Measurements from ENCODE around the gene OSCP1.
"Not testable (repeated sequence)": the region's sequence is repeated elsewhere in the genome, so short reads cannot be mapped to it uniquely, and the experiment has no call there.

OSCP1 gene

GRCh38 chr1:36481771-36482723 is 31.8 kb upstream of the OSCP1 start:
- Histone ChIP-seq H3K4me3 (ENCODE audit: low read depth in 1 of 2, low read length in 1 of 2) (peak overlapping the region; percentile 88 to 100), H3K27ac (peak overlapping the region; percentile 92), H3K4me1 (ENCODE audit: control insufficient read depth in 1 of 2, insufficient read depth in 1 of 2, low read depth in 1 of 2, low read length in 1 of 2) (peaks cover 84 to 93% of the 10 kb centered on the region in 2 experiments), H3K36me3 (peaks cover 46% of the 10 kb centered on the region), H3K27me3 (no peaks in the 10 kb centered on the region), H3K9me3 (no peaks in the 10 kb centered on the region)
- TF ChIP-seq, protein P1, sequence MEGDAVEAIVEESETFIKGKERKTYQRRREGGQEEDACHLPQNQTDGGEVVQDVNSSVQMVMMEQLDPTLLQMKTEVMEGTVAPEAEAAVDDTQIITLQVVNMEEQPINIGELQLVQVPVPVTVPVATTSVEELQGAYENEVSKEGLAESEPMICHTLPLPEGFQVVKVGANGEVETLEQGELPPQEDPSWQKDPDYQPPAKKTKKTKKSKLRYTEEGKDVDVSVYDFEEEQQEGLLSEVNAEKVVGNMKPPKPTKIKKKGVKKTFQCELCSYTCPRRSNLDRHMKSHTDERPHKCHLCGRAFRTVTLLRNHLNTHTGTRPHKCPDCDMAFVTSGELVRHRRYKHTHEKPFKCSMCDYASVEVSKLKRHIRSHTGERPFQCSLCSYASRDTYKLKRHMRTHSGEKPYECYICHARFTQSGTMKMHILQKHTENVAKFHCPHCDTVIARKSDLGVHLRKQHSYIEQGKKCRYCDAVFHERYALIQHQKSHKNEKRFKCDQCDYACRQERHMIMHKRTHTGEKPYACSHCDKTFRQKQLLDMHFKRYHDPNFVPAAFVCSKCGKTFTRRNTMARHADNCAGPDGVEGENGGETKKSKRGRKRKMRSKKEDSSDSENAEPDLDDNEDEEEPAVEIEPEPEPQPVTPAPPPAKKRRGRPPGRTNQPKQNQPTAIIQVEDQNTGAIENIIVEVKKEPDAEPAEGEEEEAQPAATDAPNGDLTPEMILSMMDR (IDR thresholded peaks at IDR 0.05): no peak

DNA sequence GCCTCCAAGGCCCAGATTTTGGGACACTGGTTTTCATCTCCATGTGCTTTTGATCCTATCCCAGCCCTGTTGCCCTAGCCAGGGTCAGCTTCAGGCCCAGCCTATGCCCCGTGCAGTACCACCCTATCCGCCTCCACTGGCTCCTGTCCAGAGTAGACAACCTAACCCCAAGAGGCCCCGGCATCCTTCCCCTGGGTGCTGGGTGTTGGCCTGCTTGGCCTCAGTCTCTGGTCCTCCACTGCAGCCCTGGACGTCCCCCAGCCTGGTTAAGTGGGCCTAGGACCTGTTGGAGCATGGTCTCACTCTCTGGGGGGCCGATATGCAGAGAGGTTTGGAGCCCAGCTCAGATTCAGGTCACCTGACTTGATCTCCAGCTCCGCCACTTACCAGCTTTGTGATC is 30.8 kb upstream of the OSCP1 start:
- peaks cover 56% of the 10 kb centered on the region for H3K36me3 ChIP-seq
- no peaks in the 10 kb centered on the region for H3K9me3 ChIP-seq
- H3K27me3 ChIP-seq: no peaks in the 10 kb centered on the region
- peak overlapping the region; percentile 88 to 100 for H3K4me3 ChIP-seq (ENCODE audit: low read depth in 1 of 2, low read length in 1 of 2)
- H3K27ac ChIP-seq: peak overlapping the region; percentile 92
- H3K4me1 ChIP-seq (ENCODE audit: control insufficient read depth in 1 of 2, insufficient read depth in 1 of 2, low read depth in 1 of 2, low read length in 1 of 2): peaks cover 78 to 92% of the 10 kb centered on the region in 2 experiments
- TF ChIP-seq, protein P1 (IDR thresholded peaks at IDR 0.05): no peak

DNA sequence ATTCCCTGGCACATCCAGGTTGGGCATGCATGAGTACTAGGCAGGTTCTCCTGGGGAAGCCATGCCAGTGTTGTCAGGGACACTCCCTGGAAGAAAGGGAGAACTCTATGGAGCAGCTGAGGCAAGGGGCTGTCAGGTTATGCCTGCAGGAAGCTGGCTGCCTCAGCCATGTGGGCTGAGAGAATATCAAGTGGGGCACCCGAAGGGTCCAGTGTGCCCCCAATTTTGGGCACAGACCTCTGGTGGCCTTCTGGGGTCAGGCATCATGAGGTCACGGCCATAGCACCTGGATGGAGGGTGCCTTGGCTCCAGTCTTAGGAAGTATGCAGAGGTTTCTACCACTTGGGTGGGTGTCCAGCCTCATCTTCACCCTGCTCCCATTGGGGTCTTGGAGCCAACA is 29.9 kb upstream of the OSCP1 start:
- Histone ChIP-seq H3K4me1 (ENCODE audit: control insufficient read depth in 1 of 2, insufficient read depth in 1 of 2, low read depth in 1 of 2, low read length in 1 of 2) (peaks cover 73 to 85% of the 10 kb centered on the region in 2 experiments), H3K27ac (peak overlapping the region; percentile 92), H3K9me3 (no peaks in the 10 kb centered on the region), H3K36me3 (peaks cover 65% of the 10 kb centered on the region), H3K27me3 (no peaks in the 10 kb centered on the region), H3K4me3 (ENCODE audit: low read depth in 1 of 2, low read length in 1 of 2) (peak overlapping the region; percentile 88 to 100)
- TF ChIP-seq, protein P1 (IDR thresholded peaks at IDR 0.05): no peak

DNA sequence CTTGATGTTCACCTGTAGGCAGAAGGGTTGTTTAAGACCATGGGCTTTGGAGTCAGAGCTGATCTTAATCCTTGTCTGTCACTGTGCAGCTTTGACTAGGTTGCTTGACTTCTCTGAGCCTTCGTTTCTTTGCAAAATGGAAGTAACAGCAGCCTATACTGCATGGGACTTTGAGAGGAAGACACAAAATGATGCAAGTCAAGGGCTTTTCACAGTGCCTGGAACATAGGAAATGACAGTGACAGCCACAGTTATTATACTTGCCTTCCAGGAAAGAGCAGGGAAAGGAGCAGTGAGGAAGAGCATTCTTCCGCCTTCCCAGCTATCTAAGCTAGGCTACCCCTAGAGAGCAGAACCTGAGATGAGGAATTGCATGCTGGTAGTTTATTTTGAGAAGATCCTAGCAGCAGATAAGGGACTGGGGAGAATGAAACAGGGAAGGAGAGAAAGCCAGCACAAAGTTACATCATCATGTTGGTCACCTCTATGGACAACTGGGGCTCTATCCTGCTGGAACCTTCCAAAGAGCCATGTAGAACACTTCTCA is 29.3 kb upstream of the OSCP1 start:
- Histone ChIP-seq H3K36me3 (peaks cover 71% of the 10 kb centered on the region), H3K27ac (peak overlapping the region; percentile 92), H3K4me1 (ENCODE audit: control insufficient read depth in 1 of 2, insufficient read depth in 1 of 2, low read depth in 1 of 2, low read length in 1 of 2) (peaks cover 67 to 79% of the 10 kb centered on the region in 2 experiments), H3K4me3 (ENCODE audit: low read depth in 1 of 2, low read length in 1 of 2) (peak overlapping the region; percentile 88 to 100), H3K27me3 (no peaks in the 10 kb centered on the region), H3K9me3 (no peaks in the 10 kb centered on the region)
- TF ChIP-seq, protein P1 (IDR thresholded peaks at IDR 0.05): no peak

GRCh38 chr1:36477615-36478014 is 27.4 kb upstream of the OSCP1 start:
- H3K27ac ChIP-seq: peak overlapping the region; percentile 92
- peak overlapping the region in 1 of 2 experiments; percentile 88 for H3K4me3 ChIP-seq (ENCODE audit: low read depth in 1 of 2, low read length in 1 of 2)
- not testable (repeated sequence) for H3K27me3 ChIP-seq

DNA sequence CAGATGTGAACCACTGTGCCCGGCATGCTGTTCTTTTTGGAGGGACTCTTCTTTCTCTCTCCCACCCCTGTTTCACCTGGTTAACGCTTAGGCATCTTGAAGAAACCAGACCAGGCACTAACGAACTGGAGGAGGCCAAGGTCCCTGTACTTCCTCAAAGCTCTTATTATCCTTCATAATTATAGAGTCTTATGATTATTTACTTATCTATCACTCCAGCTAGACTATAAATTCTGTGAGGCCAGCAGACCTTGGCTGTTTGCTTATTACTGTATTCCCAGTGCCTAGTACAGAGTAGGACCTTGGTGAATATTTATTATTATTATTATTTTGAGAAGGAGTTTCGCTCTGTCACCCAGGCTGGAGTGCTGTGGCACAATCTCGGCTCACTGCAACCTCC is 26.7 kb upstream of the OSCP1 start:
- Histone ChIP-seq H3K4me3 (ENCODE audit: low read depth in 1 of 2, low read length in 1 of 2) (peak overlapping the region in 1 of 2 experiments; percentile 2), H3K27me3 (no peaks in the 10 kb centered on the region), H3K27ac (peak overlapping the region; percentile 92), H3K36me3 (peaks cover 98% of the 10 kb centered on the region), H3K4me1 (ENCODE audit: control insufficient read depth in 1 of 2, insufficient read depth in 1 of 2, low read depth in 1 of 2, low read length in 1 of 2) (peaks cover 48 to 65% of the 10 kb centered on the region in 2 experiments), H3K9me3 (no peaks in the 10 kb centered on the region)
- TF ChIP-seq, protein P1 (IDR thresholded peaks at IDR 0.05): no peak

More at GRCh38 chr1:36477615-36478014, 27.4 kb upstream of the OSCP1 start:
- H3K9me3 ChIP-seq: not testable (repeated sequence)
- peaks cover 48 to 66% of the 10 kb centered on the region in 2 experiments for H3K4me1 ChIP-seq (ENCODE audit: control insufficient read depth in 1 of 2, insufficient read depth in 1 of 2, low read depth in 1 of 2, low read length in 1 of 2)
- H3K36me3 ChIP-seq: peaks cover 91% of the 10 kb centered on the region

Measured in neutrophil (primary cell).